Endothelial cell of umbilical vein (primary cell): ENCODE measurements around the gene JPH2. TPM values are rescaled to one million over a fixed set of nuclear protein-coding genes. Genes with fewer than 3 reads are reported as not detected.

Experiments used
- BruUV-seq: library from RNA; stranded (reverse); fragments of 400-500 nt; replicated peaks from 2 replicates; lab custom pipeline; 2021; lab: Mats Ljungman, UMichigan
- CTCF ChIA-PET: fragments of 300-600, 350-600 bp; sonication (Branson Sonifier 250); formaldehyde crosslinking; loops from one replicate; lab custom pipeline; 2021; ENCODE audit warnings: antibody characterized with exemption, inconsistent platforms; lab: Charles Lee
- POLR2A ChIA-PET: fragments of 300-600, 350-600 bp; sonication (Branson Sonifier 250); formaldehyde crosslinking; loops from one replicate; lab custom pipeline; 2021; ENCODE audit warnings: antibody characterized with exemption, inconsistent platforms; lab: Charles Lee
- DNase-seq: peaks from one replicate; pipeline ENCODE4 v3.0.0-alpha.2; 2011; ENCODE audit warnings: low read depth, low spot score
- FAIRE-seq: peaks from 2 replicates; lab custom pipeline; 2011; peaks lifted over from hg19 to GRCh38; lab: Jason Lieb, UNC
- H2AFZ ChIP-seq: 2 replicates; pipeline ENCODE4 v1.6.0; 2012; ENCODE audit warnings: low read depth, low read length, control low read depth, inconsistent platforms
- H3K27ac ChIP-seq: 2 replicates; pipeline ENCODE4 v1.5.1; 2011; ENCODE audit warnings: low read depth, mild to moderate bottlenecking, control low read depth, low read length, moderate library complexity; ENCODE audit not compliant: insufficient read depth
- H3K27me3 ChIP-seq, 2 experiments: 2 replicates each; pipeline versions ENCODE4 v1.6.0 to v1.6.1; 2011; ENCODE audit warnings: low read length in 2 of 2, mixed read lengths in 1 of 2; ENCODE audit not compliant: control insufficient read depth in 2 of 2, insufficient read depth in 2 of 2
- H3K36me3 ChIP-seq, 2 experiments: 2 replicates in 1 of 2; 3 replicates in 1 of 2; pipeline ENCODE4 v1.5.1; 2011; ENCODE audit warnings: low read length in 2 of 2, mild to moderate bottlenecking in 1 of 2, moderate library complexity in 1 of 2; ENCODE audit not compliant: control insufficient read depth in 2 of 2, insufficient read depth in 2 of 2; ENCODE audit errors: extremely low read depth in 1 of 2
- H3K4me1 ChIP-seq: 3 replicates; pipeline ENCODE4 v1.5.1; 2011; ENCODE audit warnings: mild to moderate bottlenecking, low read length; ENCODE audit not compliant: control insufficient read depth, insufficient read depth; ENCODE audit errors: extremely low read depth
- H3K4me2 ChIP-seq: 2 replicates; pipeline ENCODE4 v1.6.1; 2011; ENCODE audit warnings: low read length, control low read depth, mixed read lengths; ENCODE audit not compliant: insufficient read depth
- H3K4me3 ChIP-seq, 3 experiments: fragments of 200-600 bp in 1 of 3; sonication (generic), shearing (Covaris generic) in 1 of 3; replicated peaks in 1 of 3; 2 replicates each; pipeline ENCODE4 v1.5.1; 2011 to 2016; ENCODE audit warnings: control low read depth in 3 of 3, low read length in 3 of 3, mild to moderate bottlenecking in 2 of 3, inconsistent platforms in 1 of 3, low read depth in 1 of 3, moderate library complexity in 1 of 3; ENCODE audit not compliant: insufficient read depth in 1 of 3
- H3K79me2 ChIP-seq: 2 replicates; pipeline ENCODE4 v1.6.0; 2012; ENCODE audit warnings: low read length, inconsistent platforms; ENCODE audit not compliant: control insufficient read depth, insufficient read depth
- H3K9ac ChIP-seq: replicated peaks from 2 replicates; pipeline ENCODE3; 2011; ENCODE audit warnings: low read length, control low read depth; ENCODE audit not compliant: insufficient read depth; ENCODE audit errors: extremely low read depth
- H3K9me1 ChIP-seq: replicated peaks from 3 replicates; pipeline ENCODE4 v1.6.0; 2011; ENCODE audit warnings: mild to moderate bottlenecking, low read length; ENCODE audit not compliant: control insufficient read depth, insufficient read depth; ENCODE audit errors: extremely low read depth
- H3K9me3 ChIP-seq: replicated peaks from 2 replicates; pipeline ENCODE4 v1.5.1; 2012; ENCODE audit warnings: low read length, inconsistent platforms; ENCODE audit not compliant: control insufficient read depth, insufficient read depth
- H4K20me1 ChIP-seq: replicated peaks from 2 replicates; pipeline ENCODE3; 2011; ENCODE audit warnings: mild to moderate bottlenecking, low read length; ENCODE audit not compliant: control insufficient read depth, insufficient read depth; ENCODE audit errors: extremely low read depth
- CTCF ChIP-seq, 2 donors: IDR thresholded peaks; 1 replicate in 1 of 2; 2 replicates in 1 of 2; pipeline ENCODE4 v1.5.1; 2011; ENCODE audit warnings: low read length in 2 of 2, mild to moderate bottlenecking in 2 of 2, moderate library complexity in 2 of 2, control low read depth in 1 of 2, inconsistent platforms in 1 of 2, low read depth in 1 of 2; ENCODE audit not compliant: insufficient read depth in 1 of 2; ENCODE audit errors: extremely low read depth in 1 of 2
- EZH2 ChIP-seq: IDR thresholded peaks from 2 replicates; pipeline ENCODE4 v1.6.1; 2012; ENCODE audit warnings: borderline replicate concordance, low read depth, mild to moderate bottlenecking, moderate library complexity, low read length, inconsistent platforms; ENCODE audit not compliant: severe bottlenecking
- FOS ChIP-seq: IDR thresholded peaks from 2 replicates; pipeline ENCODE4 v1.6.1; 2011; ENCODE audit warnings: mild to moderate bottlenecking, low read length, moderate library complexity, borderline replicate concordance; ENCODE audit not compliant: insufficient read depth
- GATA2 ChIP-seq: IDR thresholded peaks from 2 replicates; pipeline ENCODE4 v1.7.0; 2011; ENCODE audit warnings: low read depth, mild to moderate bottlenecking, moderate library complexity, mixed read lengths, low read length; ENCODE audit not compliant: insufficient read length, insufficient read depth
- JUN ChIP-seq: IDR thresholded peaks from 2 replicates; pipeline ENCODE4 v1.6.1; 2011; ENCODE audit warnings: borderline replicate concordance, low read depth; ENCODE audit not compliant: insufficient read length, insufficient read depth
- MYC ChIP-seq: IDR thresholded peaks from one replicate; pipeline ENCODE4 v1.6.1; 2011; ENCODE audit warnings: mild to moderate bottlenecking, low read depth, low read length
- POLR2A ChIP-seq: IDR thresholded peaks from 2 replicates; pipeline ENCODE4 v1.6.1; 2012; ENCODE audit warnings: low read depth, mild to moderate bottlenecking, control low read depth, low read length
- POLR2AphosphoS5 ChIP-seq: IDR thresholded peaks from 2 replicates; pipeline ENCODE4 v1.6.1; 2012; ENCODE audit warnings: low read depth, mild to moderate bottlenecking, control low read depth, low read length, moderate library complexity; ENCODE audit not compliant: insufficient read depth
- dilution Hi-C: fragments of 300-500 bp; cut with MboI; formaldehyde crosslinking; loops from one replicate; pipeline ENCODE4 v1.15.0; 2019; ENCODE audit warnings: low sequenced_read_pairs; ENCODE audit not compliant: extremely low pct_ligation_motif_present
- intact Hi-C: fragments of 100-400 bp; cut with micrococcal nuclease; formaldehyde crosslinking; loops from one replicate; pipeline ENCODE4 v1.10.0; 2022
- polyA plus RNA-seq, 4 experiments: library from polyadenylated mRNA; depleted of rRNA in 3 of 4; stranded (reverse) in 3 of 4; unstranded in 1 of 4; fragments of >200 nt; gene quantifications; 2 replicates each; pipeline versions ENCODE4 v1.2.1 to v1.2.3, GENCODE V29; 2011 to 2012; ENCODE audit warnings: missing spikeins in 1 of 4
- total RNA-seq: library from RNA; stranded (reverse); gene quantifications from 2 replicates; pipeline ENCODE4 v1.2.3, GENCODE V29; 2021
- TF ChIP-seq, protein P1 (sequence below): IDR thresholded peaks from 2 replicates; pipeline ENCODE4 v1.6.1; 2011; ENCODE audit not compliant: insufficient read depth, insufficient read length

Gene JPH2
- total and polyA plus RNA-seq, 2 donors (not counting 3 experiments of a cell fraction or from before 2014, with no cell fraction given), result not detected

DNA sequence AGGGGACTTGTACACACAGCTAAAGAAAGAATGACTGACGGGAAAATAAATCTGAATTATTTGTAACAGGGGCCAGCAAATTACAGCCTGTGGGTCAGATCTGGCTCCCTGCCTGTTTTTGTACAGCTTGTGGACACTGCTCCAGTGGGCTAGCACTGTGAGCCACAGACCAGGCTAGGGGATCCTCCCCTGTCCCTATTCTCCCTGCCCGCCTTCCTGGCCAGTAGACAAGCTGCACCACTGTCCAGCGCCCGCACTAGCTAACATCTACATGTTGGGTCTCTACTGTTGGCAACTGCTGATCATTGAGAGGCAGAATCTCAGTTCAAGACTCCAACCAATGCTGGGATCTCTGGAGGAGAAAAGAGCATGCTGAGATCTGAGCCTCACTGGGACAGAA, 12.9 kb upstream of the JPH2 start:
- no peak overlapping the region for H2AFZ ChIP-seq
- no peak for DNase-seq
- ChIA-PET CTCF (interaction anchor here (1.6 kb wide), 1 partner anchor 9 kb away, joined by 5 read pairs; no protein-coding TSS in a partner anchor), POLR2A (no interaction called here)
- H3K27me3 ChIP-seq, result no peaks in the 10 kb centered on the region
- TF ChIP-seq EZH2 (no peak), JUN (no peak), GATA2 (no peak), MYC (no peak), POLR2A (no peak), POLR2AphosphoS5 (no peak), FOS (no peak), CTCF (IDR thresholded peaks at IDR 0.05; ENCODE audit: extremely low read depth in 1 of 2, insufficient read depth in 1 of 2, low read depth in 1 of 2, low read length in 2 of 2) (no peak)
- TF ChIP-seq, protein P1, sequence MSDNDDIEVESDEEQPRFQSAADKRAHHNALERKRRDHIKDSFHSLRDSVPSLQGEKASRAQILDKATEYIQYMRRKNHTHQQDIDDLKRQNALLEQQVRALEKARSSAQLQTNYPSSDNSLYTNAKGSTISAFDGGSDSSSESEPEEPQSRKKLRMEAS, result no peak
- H3K36me3 ChIP-seq, result peaks cover 14 to 29% of the 10 kb centered on the region in 2 experiments
- no peaks in the 10 kb centered on the region for H3K9me1 ChIP-seq
- H3K4me2 ChIP-seq, result no peak overlapping the region
- H4K20me1 ChIP-seq, result no peaks in the 10 kb centered on the region
- no peak overlapping the region for H3K4me3 ChIP-seq
- peaks cover 32% of the 10 kb centered on the region for H3K79me2 ChIP-seq
- H3K9ac ChIP-seq, result no peak overlapping the region
- no peaks in the 10 kb centered on the region for H3K9me3 ChIP-seq
- FAIRE-seq, result no peak
- dilution Hi-C loops, result no loop called here
- BruUV-seq, result no TSS peak
- intact Hi-C loops, result no loop called here
- no peak overlapping the region for H3K27ac ChIP-seq
- peaks cover 12% of the 10 kb centered on the region for H3K4me1 ChIP-seq
